Cardiac muscle cell (in vitro differentiated cells and primary cell): Measurements from ENCODE around the gene RABGAP1. TPM values are rescaled to one million over a fixed set of nuclear protein-coding genes. Genes with fewer than 3 reads are reported as not detected.

Source experiments
- DNase-seq, 2 donors: peaks; one replicate each; pipeline versions ENCODE4 v3.0.0 to v3.0.0-alpha.2; 2010 to 2017; ENCODE audit warnings: low read depth in 1 of 2, low spot score in 1 of 2
- H3K27ac ChIP-seq: fragments of 200-600 bp; sonication (generic); 2 replicates; pipeline ENCODE4 v1.5.1; 2016
- H3K27me3 ChIP-seq: fragments of 200-600 bp; sonication (generic); 2 replicates; pipeline ENCODE4 v1.6.0; 2016; ENCODE audit warnings: control low read depth
- H3K36me3 ChIP-seq: fragments of 200-600 bp; sonication (generic); 2 replicates; pipeline ENCODE4 v1.5.1; 2016; ENCODE audit warnings: control low read depth
- H3K4me1 ChIP-seq: fragments of 200-600 bp; sonication (generic); 2 replicates; pipeline ENCODE4 v1.8.1; 2017; ENCODE audit warnings: low read depth, mild to moderate bottlenecking, mixed run types
- H3K4me3 ChIP-seq: fragments of 200-600 bp; sonication (generic); 2 replicates; pipeline ENCODE4 v1.5.1; 2016; ENCODE audit warnings: mild to moderate bottlenecking
- H3K9me3 ChIP-seq: fragments of 200-600 bp; sonication (generic); 2 replicates; pipeline ENCODE4 v1.5.1; 2017; ENCODE audit warnings: low read depth, mild to moderate bottlenecking, control low read depth
- CTCF ChIP-seq: IDR thresholded peaks from 2 replicates; pipeline ENCODE4 v1.5.1; 2012; ENCODE audit warnings: low read depth, mild to moderate bottlenecking, low read length
- polyA plus RNA-seq: library from polyadenylated mRNA; unstranded; fragments of >200 nt; fragmentation: Nextera tagmentation; extraction: Ambion mirVana; gene quantifications from 2 replicates; pipeline ENCODE4 v1.2.1, GENCODE V29; 2016
- total RNA-seq: library from RNA; depleted of rRNA; stranded (reverse); fragments of >200 nt; gene quantifications from 2 replicates; pipeline ENCODE4 v1.2.3, GENCODE V29; 2016

The RABGAP1 gene
- total and polyA plus RNA-seq, 2 experiments from 2014 or later = 37.4 to 44.4 TPM

GRCh38 chr9:122988920-122989621 lies 48.3 kb downstream of the RABGAP1 start:
- peaks cover 31% of the 10 kb centered on the region for H3K36me3 ChIP-seq
- no peak overlapping the region for H3K4me3 ChIP-seq
- H3K9me3 ChIP-seq = no peaks in the 10 kb centered on the region
- peak overlapping the region; percentile 46 for H3K27ac ChIP-seq
- DNase-seq = no peak
- H3K27me3 ChIP-seq = no peaks in the 10 kb centered on the region
- peaks cover 6% of the 10 kb centered on the region for H3K4me1 ChIP-seq
- TF ChIP-seq CTCF = no peak

- Histone ChIP-seq H3K27ac (no peak overlapping the region), H3K9me3 (no peaks in the 10 kb centered on the region), H3K27me3 (no peaks in the 10 kb centered on the region), H3K4me1 (no peaks in the 10 kb centered on the region), H3K4me3 (no peak overlapping the region), H3K36me3 (peaks cover 34% of the 10 kb centered on the region)
- peak; percentile 8 to 92 for DNase-seq
- peak; percentile 69 for TF ChIP-seq CTCF
These were observed 50.6 kb downstream of the RABGAP1 start for GRCh38 chr9:122991370-122991830.

- no peak for DNase-seq
- peaks cover 44% of the 10 kb centered on the region for H3K36me3 ChIP-seq
- H3K4me3 ChIP-seq = no peak overlapping the region
- H3K27me3 ChIP-seq = no peaks in the 10 kb centered on the region
- H3K4me1 ChIP-seq = no peaks in the 10 kb centered on the region
- H3K27ac ChIP-seq = no peak overlapping the region
- no peak for TF ChIP-seq CTCF
- H3K9me3 ChIP-seq = no peaks in the 10 kb centered on the region
These were observed 55.8 kb downstream of the RABGAP1 start for GRCh38 chr9:122996586-122996985.

- peaks cover 37% of the 10 kb centered on the region for H3K36me3 ChIP-seq
- no peak overlapping the region for H3K27ac ChIP-seq
- TF ChIP-seq CTCF = no peak
- H3K9me3 ChIP-seq = no peaks in the 10 kb centered on the region
- no peaks in the 10 kb centered on the region for H3K4me1 ChIP-seq
- H3K27me3 ChIP-seq = no peaks in the 10 kb centered on the region
- DNase-seq = no peak
- H3K4me3 ChIP-seq = no peak overlapping the region
These were observed 57.6 kb downstream of the RABGAP1 start for GRCh38 chr9:122998448-122998847.

- no peak for DNase-seq
- no peak for TF ChIP-seq CTCF
These were observed 59.7 kb downstream of the RABGAP1 start for GRCh38 chr9:123000371-123001068.

More at GRCh38 chr9:123000371-123001068, 59.7 kb downstream of the RABGAP1 start:
- Histone ChIP-seq H3K27ac (no peak overlapping the region), H3K36me3 (peaks cover 43% of the 10 kb centered on the region), H3K4me1 (peaks cover 6% of the 10 kb centered on the region), H3K4me3 (no peak overlapping the region), H3K27me3 (no peaks in the 10 kb centered on the region), H3K9me3 (no peaks in the 10 kb centered on the region)
